Smooth muscle cell (in vitro differentiated cells): ENCODE results near the gene PPP3CA. TPM values are rescaled to one million over a fixed set of nuclear protein-coding genes. Genes with fewer than 3 reads are reported as not detected.

Source experiments
- DNase-seq: peaks from one replicate; lab custom pipeline; 2025; ENCODE audit not compliant: unreplicated experiment; lab: John Stamatoyannopoulos, UW
- H2AFZ ChIP-seq: fragments of 200-600 bp; sonication (generic); 2 replicates; pipeline ENCODE4 v1.6.0; 2016; ENCODE audit warnings: antibody characterized with exemption, low read depth, mild to moderate bottlenecking
- H3F3A ChIP-seq: fragments of 200-600 bp; sonication (generic); 2 replicates; pipeline ENCODE4 v1.6.0; 2017; ENCODE audit warnings: antibody characterized with exemption, low read depth
- H3K27ac ChIP-seq: fragments of 200-600 bp; sonication (generic); 2 replicates; pipeline ENCODE4 v1.5.1; 2016; ENCODE audit warnings: low read depth, mild to moderate bottlenecking
- H3K27me3 ChIP-seq: fragments of 200-600 bp; sonication (generic); 2 replicates; pipeline ENCODE4 v1.6.1; 2016; ENCODE audit warnings: low read depth, mild to moderate bottlenecking
- H3K36me3 ChIP-seq: fragments of 200-600 bp; sonication (generic); 2 replicates; pipeline ENCODE4 v1.5.1; 2016; ENCODE audit warnings: low read depth
- H3K4me1 ChIP-seq: fragments of 200-600 bp; sonication (generic); 2 replicates; pipeline ENCODE4 v1.5.1; 2016; ENCODE audit warnings: low read depth
- H3K4me2 ChIP-seq: fragments of 200-600 bp; sonication (generic); 2 replicates; pipeline ENCODE4 v1.6.0; 2016; ENCODE audit warnings: mild to moderate bottlenecking
- H3K4me3 ChIP-seq: fragments of 200-600 bp; sonication (generic); 2 replicates; pipeline ENCODE4 v1.5.1; 2016; ENCODE audit warnings: mild to moderate bottlenecking
- H3K79me2 ChIP-seq: fragments of 200-600 bp; sonication (generic); 2 replicates; pipeline ENCODE4 v1.6.0; 2016; ENCODE audit warnings: low read depth, mild to moderate bottlenecking
- H3K9ac ChIP-seq: fragments of 200-600 bp; sonication (generic); 2 replicates; pipeline ENCODE4 v1.6.0; 2016; ENCODE audit warnings: low read depth
- H3K9me3 ChIP-seq: fragments of 200-600 bp; sonication (generic); replicated peaks from 2 replicates; pipeline ENCODE4 v1.5.1; 2016; ENCODE audit warnings: low read depth
- H4K20me1 ChIP-seq: fragments of 200-600 bp; sonication (generic); 2 replicates; pipeline ENCODE4 v1.6.0; 2016; ENCODE audit warnings: low read depth
- CTCF ChIP-seq: fragments of 200-600 bp; sonication (generic); IDR thresholded peaks from 2 replicates; pipeline ENCODE4 v1.5.1; 2017; ENCODE audit warnings: borderline replicate concordance, mild to moderate bottlenecking, antibody characterized with exemption; ENCODE audit not compliant: insufficient read depth, poor library complexity, severe bottlenecking
- WGBS: methylation state at CpG from one replicate; pipeline ENCODE4 v1.1.7; 2016; ENCODE audit warnings: low lambda C conversion rate; 5-methylcytosine and 5-hydroxymethylcytosine counted together
- polyA plus RNA-seq: library from polyadenylated mRNA; unstranded; fragments of >200 nt; fragmentation: Nextera tagmentation; extraction: Ambion mirVana; gene quantifications from 2 replicates; pipeline ENCODE4 v1.2.1, GENCODE V29; 2016
- total RNA-seq: library from RNA; depleted of rRNA; stranded (reverse); fragments of >200 nt; gene quantifications from 2 replicates; pipeline ENCODE4 v1.2.3, GENCODE V29; 2014

PPP3CA gene
- total and polyA plus RNA-seq, 2 experiments from 2014 or later = 16.2 to 96.1 TPM

GRCh38 chr4:101217353-101218031 lies 129.8 kb downstream of the PPP3CA start:
- Histone ChIP-seq H3K27me3 (no peaks in the 10 kb centered on the region), H3K36me3 (no peaks in the 10 kb centered on the region), H3K9ac (peak overlapping the region; percentile 10), H3K9me3 (no peaks in the 10 kb centered on the region), H3K4me3 (no peak overlapping the region), H4K20me1 (peaks cover 92% of the 10 kb centered on the region), H3K79me2 (peaks cover 92% of the 10 kb centered on the region), H3K4me2 (peak overlapping the region; percentile 42), H2AFZ (no peak overlapping the region), H3F3A (no peaks in the 10 kb centered on the region), H3K4me1 (peaks cover 8% of the 10 kb centered on the region), H3K27ac (peak overlapping the region; percentile 31)
- TF ChIP-seq CTCF = no peak
- 62% methylated on average over 7 of the region's 7 CpGs for WGBS
- no peak for DNase-seq

- H2AFZ ChIP-seq = no peak overlapping the region
- H3K9me3 ChIP-seq = no peaks in the 10 kb centered on the region
- H4K20me1 ChIP-seq = peaks cover 95% of the 10 kb centered on the region
- no peak overlapping the region for H3K4me3 ChIP-seq
- peak overlapping the region; percentile 25 for H3K27ac ChIP-seq
- H3K79me2 ChIP-seq = peaks cover 99% of the 10 kb centered on the region
- H3K4me2 ChIP-seq = peak overlapping the region; percentile 36
- no peak for TF ChIP-seq CTCF
- H3K27me3 ChIP-seq = no peaks in the 10 kb centered on the region
- no peaks in the 10 kb centered on the region for H3K36me3 ChIP-seq
- no peak for DNase-seq
- peaks cover 5% of the 10 kb centered on the region for H3K4me1 ChIP-seq
- H3K9ac ChIP-seq = no peak overlapping the region
- no peaks in the 10 kb centered on the region for H3F3A ChIP-seq
Observed at GRCh38 chr4:101211146-101211553, 136.2 kb downstream of the PPP3CA start.

GRCh38 chr4:101210331-101210730 lies 137.0 kb downstream of the PPP3CA start:
- WGBS = 91% methylated on average over 1 of the region's 1 CpG
- Histone ChIP-seq H3K4me2 (no peak overlapping the region), H3K4me3 (no peak overlapping the region), H3K27me3 (no peaks in the 10 kb centered on the region), H3K4me1 (peaks cover 5% of the 10 kb centered on the region), H3K9me3 (no peaks in the 10 kb centered on the region), H3K36me3 (no peaks in the 10 kb centered on the region), H3F3A (no peaks in the 10 kb centered on the region), H2AFZ (no peak overlapping the region), H3K27ac (no peak overlapping the region), H3K79me2 (peaks cover 99% of the 10 kb centered on the region), H3K9ac (no peak overlapping the region), H4K20me1 (peaks cover 95% of the 10 kb centered on the region)
- no peak for DNase-seq
- TF ChIP-seq CTCF = no peak

GRCh38 chr4:101208171-101208570 lies 139.2 kb downstream of the PPP3CA start:
- Histone ChIP-seq H3K4me2 (no peak overlapping the region), H3K36me3 (no peaks in the 10 kb centered on the region), H3K4me1 (peaks cover 5% of the 10 kb centered on the region), H4K20me1 (peaks cover 97% of the 10 kb centered on the region), H3K79me2 (peaks cover 98% of the 10 kb centered on the region), H3F3A (no peaks in the 10 kb centered on the region), H3K27ac (no peak overlapping the region), H3K27me3 (no peaks in the 10 kb centered on the region), H3K4me3 (no peak overlapping the region), H3K9me3 (no peaks in the 10 kb centered on the region), H3K9ac (no peak overlapping the region), H2AFZ (no peak overlapping the region)
- DNase-seq = no peak
- no peak for TF ChIP-seq CTCF
- WGBS = 94% methylated on average over 4 of the region's 4 CpGs
